Neural cell (in vitro differentiated cells): ENCODE data around the gene CAPN10.

Experiments used
- CTCF ChIP-seq: fragments of 450-650 bp; IDR thresholded peaks from 2 replicates; pipeline ENCODE4 v1.5.1; 2014; ENCODE audit warnings: antibody characterized with exemption, mild to moderate bottlenecking, moderate library complexity; ENCODE audit not compliant: poor library complexity, severe bottlenecking
- RAD21 ChIP-seq: fragments of 450-650 bp; conservative IDR thresholded peaks from 2 replicates; pipeline ENCODE4 v1.6.1; 2014; ENCODE audit warnings: antibody characterized with exemption, mild to moderate bottlenecking, moderate library complexity

GRCh38 chr2:240588006-240588655, 1.6 kb downstream of the CAPN10 start:
- TF ChIP-seq CTCF (no peak), RAD21 (no peak)
